ENCODE measurements around the gene PRKN.

DNA sequence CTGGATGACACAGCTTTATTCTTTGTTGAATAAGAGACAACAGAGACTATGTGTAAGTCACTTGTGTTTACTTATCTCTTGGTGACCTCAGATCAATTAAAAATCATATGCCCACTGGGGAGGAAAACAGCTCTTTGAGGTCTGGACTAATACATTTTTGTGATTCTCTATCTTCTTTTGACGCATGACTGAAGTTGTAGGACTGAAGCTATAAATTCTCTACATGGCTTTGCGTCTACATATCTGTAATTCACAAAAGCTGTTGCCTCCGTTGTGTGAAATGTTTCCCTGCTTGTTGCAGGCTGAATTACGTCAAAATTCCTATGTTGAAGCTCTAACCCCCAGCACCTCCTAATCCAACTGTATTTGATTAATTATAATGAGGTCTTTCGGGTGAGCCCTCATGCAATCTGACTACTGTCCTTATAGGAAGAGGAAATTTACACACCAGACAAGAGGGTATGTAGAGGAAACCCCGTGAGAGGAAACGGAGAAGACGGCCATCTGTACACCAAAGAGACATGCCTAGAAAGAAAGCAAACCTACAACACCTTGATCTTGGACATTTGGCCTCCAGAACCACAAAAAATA, 481.6 kb downstream of the PRKN start:
- TF ChIP-seq, protein P1, sequence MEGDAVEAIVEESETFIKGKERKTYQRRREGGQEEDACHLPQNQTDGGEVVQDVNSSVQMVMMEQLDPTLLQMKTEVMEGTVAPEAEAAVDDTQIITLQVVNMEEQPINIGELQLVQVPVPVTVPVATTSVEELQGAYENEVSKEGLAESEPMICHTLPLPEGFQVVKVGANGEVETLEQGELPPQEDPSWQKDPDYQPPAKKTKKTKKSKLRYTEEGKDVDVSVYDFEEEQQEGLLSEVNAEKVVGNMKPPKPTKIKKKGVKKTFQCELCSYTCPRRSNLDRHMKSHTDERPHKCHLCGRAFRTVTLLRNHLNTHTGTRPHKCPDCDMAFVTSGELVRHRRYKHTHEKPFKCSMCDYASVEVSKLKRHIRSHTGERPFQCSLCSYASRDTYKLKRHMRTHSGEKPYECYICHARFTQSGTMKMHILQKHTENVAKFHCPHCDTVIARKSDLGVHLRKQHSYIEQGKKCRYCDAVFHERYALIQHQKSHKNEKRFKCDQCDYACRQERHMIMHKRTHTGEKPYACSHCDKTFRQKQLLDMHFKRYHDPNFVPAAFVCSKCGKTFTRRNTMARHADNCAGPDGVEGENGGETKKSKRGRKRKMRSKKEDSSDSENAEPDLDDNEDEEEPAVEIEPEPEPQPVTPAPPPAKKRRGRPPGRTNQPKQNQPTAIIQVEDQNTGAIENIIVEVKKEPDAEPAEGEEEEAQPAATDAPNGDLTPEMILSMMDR (conservative IDR thresholded peaks at IDR 0.05; ENCODE audit: low read depth, low read length), result no peak
- no peak for TF ChIP-seq EZH2 (IDR thresholded peaks at IDR 0.05; ENCODE audit: borderline replicate concordance, low read depth, low read length, poor library complexity, severe bottlenecking)

Data from A673 (cell line).